Measurements from ENCODE around the gene GPR150.

The GPR150 gene

DNA sequence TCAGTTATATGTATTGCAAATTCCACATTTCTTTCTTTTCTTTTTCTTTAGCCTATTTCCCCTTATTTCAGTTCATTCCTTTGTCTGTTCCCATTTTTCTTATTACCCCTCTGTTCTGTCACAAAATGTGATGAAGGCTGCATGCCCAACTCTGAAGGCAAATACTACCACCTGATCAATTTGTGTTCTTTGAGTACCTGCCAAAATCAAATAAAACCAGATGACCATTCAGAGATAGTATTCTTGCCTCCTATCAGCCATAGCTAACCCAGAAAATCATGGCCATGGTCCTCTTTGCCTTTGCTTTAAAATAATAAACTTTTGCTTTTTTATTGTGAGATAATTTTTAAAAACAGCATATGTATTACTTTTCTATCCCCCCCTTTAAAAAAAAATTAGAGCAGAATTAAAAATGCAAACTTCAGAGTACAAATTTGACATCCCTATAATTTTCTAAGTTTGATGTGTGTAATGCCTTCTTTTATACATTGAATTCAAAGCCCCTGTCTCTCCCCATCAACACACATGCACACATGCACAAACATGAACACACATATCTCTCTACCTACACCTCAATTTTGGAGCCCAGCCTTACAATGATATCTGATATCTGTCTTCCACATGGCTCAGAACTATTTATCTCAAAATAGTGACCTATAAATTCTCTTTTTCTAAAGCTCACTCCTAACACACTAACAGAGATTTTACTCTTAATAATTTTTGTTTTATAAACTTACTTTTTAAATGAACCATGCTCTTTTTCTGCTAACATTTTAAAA is 30.1 kb downstream of the GPR150 start:
- no peak for DNase-seq (ENCODE audit: low read depth in 2 of 2)

GRCh38 chr5:95652849-95653248 is 33.0 kb downstream of the GPR150 start:
- no peak for DNase-seq (ENCODE audit: low read depth in 2 of 2)

- no peak for DNase-seq (ENCODE audit: low read depth in 2 of 2)
These were observed 34.3 kb downstream of the GPR150 start for GRCh38 chr5:95654196-95654595.

- DNase-seq (ENCODE audit: low read depth in 2 of 2), result no peak
These were observed 35.7 kb downstream of the GPR150 start for GRCh38 chr5:95655575-95655974.

GRCh38 chr5:95660060-95660459 is 40.2 kb downstream of the GPR150 start:
- no peak for DNase-seq (ENCODE audit: low read depth in 2 of 2)

DNA sequence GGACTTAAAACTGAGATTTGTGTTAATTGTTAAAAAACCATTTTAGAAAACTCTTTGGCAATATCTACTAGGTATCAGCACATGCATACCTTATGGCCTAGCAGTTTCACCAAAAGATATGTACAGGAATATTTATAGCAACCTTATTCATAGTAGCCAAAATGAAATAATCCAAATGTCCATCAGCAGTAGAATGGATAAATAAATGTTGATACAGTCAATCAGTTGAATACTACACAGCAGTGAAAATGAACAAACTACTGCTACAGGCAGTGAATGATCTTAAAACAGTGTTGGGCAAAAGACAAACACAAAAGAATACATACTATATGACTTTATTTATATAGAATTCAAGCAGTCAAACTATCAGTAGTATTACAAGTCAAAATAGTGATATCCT is 43.1 kb downstream of the GPR150 start:
- no peak for DNase-seq (ENCODE audit: low read depth in 2 of 2)

GRCh38 chr5:95664204-95664786 is 44.4 kb downstream of the GPR150 start:
- no peak for DNase-seq (ENCODE audit: low read depth in 2 of 2)

GRCh38 chr5:95667061-95667618 is 47.3 kb downstream of the GPR150 start:
- no peak for DNase-seq (ENCODE audit: low read depth in 2 of 2)

- DNase-seq (ENCODE audit: low read depth in 2 of 2), result no peak
These were observed 47.8 kb downstream of the GPR150 start for GRCh38 chr5:95667678-95668077.

- DNase-seq (ENCODE audit: low read depth in 2 of 2), result no peak
These were observed 48.3 kb downstream of the GPR150 start for GRCh38 chr5:95668216-95668615.

DNA sequence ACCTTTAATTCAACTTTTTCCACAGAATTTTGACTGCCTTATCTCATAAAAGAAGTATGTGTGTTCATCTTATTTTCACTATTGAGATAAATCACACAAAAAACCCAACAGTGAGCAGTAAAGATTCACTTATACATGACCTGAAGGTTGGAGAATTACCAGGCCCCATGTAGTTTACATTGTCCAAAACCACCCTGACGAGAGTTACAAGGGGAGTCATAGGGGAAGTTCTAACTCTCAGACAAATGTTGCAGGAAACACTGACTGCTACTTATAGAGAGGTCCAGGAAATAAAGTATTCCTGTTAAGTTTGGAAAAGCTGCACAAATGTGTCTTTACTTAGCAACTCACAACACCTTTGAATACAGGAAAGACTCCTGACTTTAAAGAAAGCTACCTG is 48.8 kb downstream of the GPR150 start:
- no peak for DNase-seq (ENCODE audit: low read depth in 2 of 2)

- peak in 1 of 2 experiments; percentile 42 for DNase-seq (ENCODE audit: low read depth in 2 of 2)
These were observed 49.7 kb downstream of the GPR150 start for GRCh38 chr5:95669540-95669939.

GRCh38 chr5:95669985-95670384 is 50.1 kb downstream of the GPR150 start:
- DNase-seq (ENCODE audit: low read depth in 2 of 2), result no peak

- DNase-seq (ENCODE audit: low read depth in 2 of 2), result no peak
These were observed 50.7 kb downstream of the GPR150 start for GRCh38 chr5:95670568-95670967.

Data from fibroblast of skin of left quadriceps (primary cell).